Neural cell (in vitro differentiated cells): ENCODE measurements around the gene FANCC. TPM values are rescaled to one million over a fixed set of nuclear protein-coding genes. Genes with fewer than 3 reads are reported as not detected.

Source experiments
- H2AFZ ChIP-seq: fragments of 200-600, 300-800 bp; sonication (generic), shearing (Covaris generic); 2 replicates; pipeline ENCODE4 v1.6.0; 2014; ENCODE audit warnings: low read depth, mild to moderate bottlenecking, antibody characterized with exemption, low read length, moderate library complexity
- H3F3A ChIP-seq: fragments of 200-600 bp; shearing (Covaris generic); 2 replicates; pipeline ENCODE4 v1.6.1; 2016; ENCODE audit warnings: mild to moderate bottlenecking, moderate library complexity, mixed read lengths, antibody characterized with exemption, low read length; ENCODE audit not compliant: insufficient read depth, poor library complexity, severe bottlenecking
- H3K27ac ChIP-seq: fragments of 200-600, 300-800 bp; sonication (generic), shearing (Covaris generic); 2 replicates; pipeline ENCODE4 v1.5.1; 2014; ENCODE audit warnings: mild to moderate bottlenecking, low read length, moderate library complexity
- H3K27me3 ChIP-seq: fragments of 300-800, 200-600 bp; sonication (generic), shearing (Covaris generic); 2 replicates; pipeline ENCODE4 v1.6.0; 2014; ENCODE audit warnings: mild to moderate bottlenecking, low read depth, low read length, moderate library complexity; ENCODE audit not compliant: insufficient read depth
- H3K36me3 ChIP-seq: fragments of 300-800, 200-600 bp; sonication (generic), shearing (Covaris generic); 2 replicates; pipeline ENCODE4 v1.5.1; 2014; ENCODE audit warnings: mild to moderate bottlenecking, antibody characterized with exemption, low read length, moderate library complexity; ENCODE audit not compliant: insufficient read depth
- H3K4me2 ChIP-seq: fragments of 300-800, 200-600 bp; sonication (generic), shearing (Covaris generic); 2 replicates; pipeline ENCODE4 v1.6.0; 2014; ENCODE audit warnings: mild to moderate bottlenecking, low read length
- H3K4me3 ChIP-seq: fragments of 300-800, 200-600 bp; sonication (generic), shearing (Covaris generic); 2 replicates; pipeline ENCODE4 v1.5.1; 2014; ENCODE audit warnings: mild to moderate bottlenecking, low read length, moderate library complexity
- H3K79me2 ChIP-seq: fragments of 200-600 bp; shearing (Covaris generic); replicated peaks from 2 replicates; pipeline ENCODE4 v1.6.0; 2014; ENCODE audit warnings: mild to moderate bottlenecking, low read length, moderate library complexity; ENCODE audit not compliant: insufficient read depth
- H3K9ac ChIP-seq: fragments of 300-800, 200-600 bp; sonication (generic), shearing (Covaris generic); 2 replicates; pipeline ENCODE4 v1.6.1; 2016; ENCODE audit warnings: mild to moderate bottlenecking, low read length, mixed read lengths
- H3K9me2 ChIP-seq: fragments of 200-600 bp; shearing (Covaris generic); 2 replicates; pipeline ENCODE4 v1.6.1; 2016; ENCODE audit warnings: mild to moderate bottlenecking, low read length, mixed read lengths; ENCODE audit not compliant: insufficient read depth
- H3K9me3 ChIP-seq: fragments of 200-600, 300-800 bp; sonication (generic), shearing (Covaris generic); 2 replicates; pipeline ENCODE4 v1.6.1; 2016; ENCODE audit warnings: mild to moderate bottlenecking, mixed run types, low read length, moderate library complexity, mixed read lengths
- H4K20me1 ChIP-seq: fragments of 200-600 bp; shearing (Covaris generic); 2 replicates; pipeline ENCODE4 v1.6.1; 2016; ENCODE audit warnings: mild to moderate bottlenecking, mixed run types; ENCODE audit not compliant: insufficient read depth
- EP300 ChIP-seq: fragments of 450-650 bp; conservative IDR thresholded peaks from 2 replicates; pipeline ENCODE4 v1.6.1; 2014; ENCODE audit warnings: antibody characterized with exemption, mild to moderate bottlenecking, moderate library complexity; ENCODE audit not compliant: poor library complexity, severe bottlenecking
- EZH2 ChIP-seq: fragments of 200-600, 300-800 bp; shearing (Covaris generic), sonication (generic); IDR thresholded peaks from 2 replicates; pipeline ENCODE4 v1.6.1; 2014; ENCODE audit warnings: antibody characterized with exemption, low read length, borderline replicate concordance, mild to moderate bottlenecking; ENCODE audit not compliant: insufficient read depth, poor library complexity, severe bottlenecking
- MXI1 ChIP-seq: fragments of 450-650 bp; conservative IDR thresholded peaks from 2 replicates; pipeline ENCODE4 v1.6.1; 2014; ENCODE audit warnings: antibody characterized with exemption, mild to moderate bottlenecking; ENCODE audit not compliant: poor library complexity, severe bottlenecking
- POLR2AphosphoS5 ChIP-seq: IDR thresholded peaks from 2 replicates; pipeline ENCODE4 v1.6.1; 2012
- RAD21 ChIP-seq: fragments of 450-650 bp; conservative IDR thresholded peaks from 2 replicates; pipeline ENCODE4 v1.6.1; 2014; ENCODE audit warnings: antibody characterized with exemption, mild to moderate bottlenecking, moderate library complexity
- SMC3 ChIP-seq: fragments of 450-650 bp; conservative IDR thresholded peaks from 2 replicates; pipeline ENCODE4 v1.6.1; 2014; ENCODE audit warnings: antibody characterized with exemption, mild to moderate bottlenecking, moderate library complexity; ENCODE audit not compliant: poor library complexity
- TAF1 ChIP-seq: IDR thresholded peaks from 2 replicates; pipeline ENCODE4 v1.6.1; 2012; ENCODE audit warnings: low read depth
- polyA plus RNA-seq: library from polyadenylated mRNA; depleted of rRNA; stranded (reverse); fragments of >200 nt; gene quantifications from 2 replicates; pipeline ENCODE4 v1.2.3, GENCODE V29; 2014
- TF ChIP-seq, protein P1 (sequence below): fragments of 450-650 bp; IDR thresholded peaks from 2 replicates; pipeline ENCODE4 v1.5.1; 2014; ENCODE audit warnings: antibody characterized with exemption, mild to moderate bottlenecking, moderate library complexity; ENCODE audit not compliant: poor library complexity, severe bottlenecking
- TF ChIP-seq, protein P2 (sequence below): IDR thresholded peaks from 2 replicates; pipeline ENCODE4 v1.6.1; 2012; ENCODE audit warnings: borderline replicate concordance

The FANCC gene
- polyA plus RNA-seq, 1 donor from 2014 or later, result 9.7 TPM

DNA sequence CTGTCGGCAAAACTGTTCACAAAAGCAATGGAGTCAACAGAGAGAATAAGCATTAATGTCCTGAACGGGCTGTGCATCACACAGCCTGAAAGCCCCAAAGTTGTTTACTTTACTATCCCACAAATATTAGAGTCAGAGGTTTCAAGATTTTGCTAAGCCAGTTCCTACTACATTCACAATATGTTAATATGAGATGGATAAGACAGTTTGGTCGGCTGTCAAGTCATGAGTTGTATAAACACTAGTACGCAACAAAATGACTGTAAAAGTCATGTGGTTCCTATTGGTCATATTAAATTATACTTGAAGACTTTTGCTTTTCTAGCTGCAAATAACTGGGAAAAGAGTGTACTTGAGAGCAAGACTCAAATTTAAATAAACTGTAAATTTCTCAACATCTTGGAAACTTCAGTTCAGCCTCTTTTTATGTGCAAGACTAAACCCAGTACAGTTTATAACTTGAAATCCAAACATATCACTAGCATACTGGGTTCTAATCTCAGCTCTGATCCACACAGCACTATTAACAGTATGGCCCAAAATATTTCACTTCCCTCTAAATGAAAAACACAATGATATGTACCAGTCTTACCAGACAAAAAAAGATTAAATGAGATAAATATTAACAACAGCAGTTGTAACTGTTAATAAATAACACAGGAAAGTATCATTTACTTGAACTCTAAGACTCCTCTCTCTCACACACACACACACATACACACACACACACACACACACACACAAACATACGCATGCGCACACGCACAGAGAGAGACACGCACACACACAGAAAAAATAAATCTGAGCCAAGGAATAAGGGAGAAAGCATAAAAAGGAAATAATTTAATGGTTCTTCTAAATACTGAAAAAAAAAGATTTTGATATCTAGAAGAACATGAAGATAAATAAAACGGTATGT, 33.1 kb downstream of the FANCC start:
- Histone ChIP-seq H3F3A (no peaks in the 10 kb centered on the region), H3K4me2 (no peak overlapping the region), H4K20me1 (no peaks in the 10 kb centered on the region), H3K9ac (no peak overlapping the region), H3K79me2 (no peaks in the 10 kb centered on the region), H3K27ac (no peak overlapping the region), H3K27me3 (no peaks in the 10 kb centered on the region), H3K36me3 (no peaks in the 10 kb centered on the region), H3K9me3 (no peaks in the 10 kb centered on the region), H3K9me2 (no peaks in the 10 kb centered on the region), H2AFZ (no peak overlapping the region), H3K4me3 (no peak overlapping the region)
- TF ChIP-seq MXI1, result no peak

DNA sequence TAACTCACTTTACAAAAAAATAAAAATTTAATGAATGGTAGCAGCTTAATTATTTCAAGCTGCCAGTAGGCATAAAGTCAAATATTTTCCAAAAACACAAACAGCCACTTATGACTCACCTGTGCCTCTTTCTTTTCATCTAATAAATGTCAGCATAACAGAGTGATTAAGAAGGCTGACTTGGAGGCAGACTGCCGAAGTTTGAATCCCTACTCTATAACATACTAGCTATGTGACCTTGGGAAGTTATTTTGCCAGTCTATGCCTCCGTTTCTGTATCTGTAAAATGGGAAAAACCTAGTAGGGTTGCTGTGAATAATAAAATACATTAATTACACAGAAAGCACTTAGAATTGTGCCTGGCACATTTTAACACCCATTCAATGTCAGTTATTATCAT, 33.8 kb downstream of the FANCC start:
- no peak overlapping the region for H3K4me3 ChIP-seq
- H3K27me3 ChIP-seq, result no peaks in the 10 kb centered on the region
- H3K4me2 ChIP-seq, result no peak overlapping the region
- no peak overlapping the region for H2AFZ ChIP-seq
- H3K9ac ChIP-seq, result no peak overlapping the region
- no peaks in the 10 kb centered on the region for H3K79me2 ChIP-seq
- H3K36me3 ChIP-seq, result no peaks in the 10 kb centered on the region
- H3F3A ChIP-seq, result no peaks in the 10 kb centered on the region
- no peaks in the 10 kb centered on the region for H3K9me2 ChIP-seq
- no peaks in the 10 kb centered on the region for H4K20me1 ChIP-seq
- H3K9me3 ChIP-seq, result no peaks in the 10 kb centered on the region
- TF ChIP-seq EP300, result no peak
- no peak for TF ChIP-seq MXI1
- TF ChIP-seq TAF1, result no peak
- TF ChIP-seq SMC3, result no peak
- TF ChIP-seq, protein P1, sequence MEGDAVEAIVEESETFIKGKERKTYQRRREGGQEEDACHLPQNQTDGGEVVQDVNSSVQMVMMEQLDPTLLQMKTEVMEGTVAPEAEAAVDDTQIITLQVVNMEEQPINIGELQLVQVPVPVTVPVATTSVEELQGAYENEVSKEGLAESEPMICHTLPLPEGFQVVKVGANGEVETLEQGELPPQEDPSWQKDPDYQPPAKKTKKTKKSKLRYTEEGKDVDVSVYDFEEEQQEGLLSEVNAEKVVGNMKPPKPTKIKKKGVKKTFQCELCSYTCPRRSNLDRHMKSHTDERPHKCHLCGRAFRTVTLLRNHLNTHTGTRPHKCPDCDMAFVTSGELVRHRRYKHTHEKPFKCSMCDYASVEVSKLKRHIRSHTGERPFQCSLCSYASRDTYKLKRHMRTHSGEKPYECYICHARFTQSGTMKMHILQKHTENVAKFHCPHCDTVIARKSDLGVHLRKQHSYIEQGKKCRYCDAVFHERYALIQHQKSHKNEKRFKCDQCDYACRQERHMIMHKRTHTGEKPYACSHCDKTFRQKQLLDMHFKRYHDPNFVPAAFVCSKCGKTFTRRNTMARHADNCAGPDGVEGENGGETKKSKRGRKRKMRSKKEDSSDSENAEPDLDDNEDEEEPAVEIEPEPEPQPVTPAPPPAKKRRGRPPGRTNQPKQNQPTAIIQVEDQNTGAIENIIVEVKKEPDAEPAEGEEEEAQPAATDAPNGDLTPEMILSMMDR, result no peak
- no peak for TF ChIP-seq POLR2AphosphoS5
- TF ChIP-seq RAD21, result no peak
- TF ChIP-seq EZH2, result no peak
- TF ChIP-seq, protein P2, sequence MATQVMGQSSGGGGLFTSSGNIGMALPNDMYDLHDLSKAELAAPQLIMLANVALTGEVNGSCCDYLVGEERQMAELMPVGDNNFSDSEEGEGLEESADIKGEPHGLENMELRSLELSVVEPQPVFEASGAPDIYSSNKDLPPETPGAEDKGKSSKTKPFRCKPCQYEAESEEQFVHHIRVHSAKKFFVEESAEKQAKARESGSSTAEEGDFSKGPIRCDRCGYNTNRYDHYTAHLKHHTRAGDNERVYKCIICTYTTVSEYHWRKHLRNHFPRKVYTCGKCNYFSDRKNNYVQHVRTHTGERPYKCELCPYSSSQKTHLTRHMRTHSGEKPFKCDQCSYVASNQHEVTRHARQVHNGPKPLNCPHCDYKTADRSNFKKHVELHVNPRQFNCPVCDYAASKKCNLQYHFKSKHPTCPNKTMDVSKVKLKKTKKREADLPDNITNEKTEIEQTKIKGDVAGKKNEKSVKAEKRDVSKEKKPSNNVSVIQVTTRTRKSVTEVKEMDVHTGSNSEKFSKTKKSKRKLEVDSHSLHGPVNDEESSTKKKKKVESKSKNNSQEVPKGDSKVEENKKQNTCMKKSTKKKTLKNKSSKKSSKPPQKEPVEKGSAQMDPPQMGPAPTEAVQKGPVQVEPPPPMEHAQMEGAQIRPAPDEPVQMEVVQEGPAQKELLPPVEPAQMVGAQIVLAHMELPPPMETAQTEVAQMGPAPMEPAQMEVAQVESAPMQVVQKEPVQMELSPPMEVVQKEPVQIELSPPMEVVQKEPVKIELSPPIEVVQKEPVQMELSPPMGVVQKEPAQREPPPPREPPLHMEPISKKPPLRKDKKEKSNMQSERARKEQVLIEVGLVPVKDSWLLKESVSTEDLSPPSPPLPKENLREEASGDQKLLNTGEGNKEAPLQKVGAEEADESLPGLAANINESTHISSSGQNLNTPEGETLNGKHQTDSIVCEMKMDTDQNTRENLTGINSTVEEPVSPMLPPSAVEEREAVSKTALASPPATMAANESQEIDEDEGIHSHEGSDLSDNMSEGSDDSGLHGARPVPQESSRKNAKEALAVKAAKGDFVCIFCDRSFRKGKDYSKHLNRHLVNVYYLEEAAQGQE, result no peak
- no peak overlapping the region for H3K27ac ChIP-seq
